ENCODE results near the gene TSLP.

TSLP gene

DNA sequence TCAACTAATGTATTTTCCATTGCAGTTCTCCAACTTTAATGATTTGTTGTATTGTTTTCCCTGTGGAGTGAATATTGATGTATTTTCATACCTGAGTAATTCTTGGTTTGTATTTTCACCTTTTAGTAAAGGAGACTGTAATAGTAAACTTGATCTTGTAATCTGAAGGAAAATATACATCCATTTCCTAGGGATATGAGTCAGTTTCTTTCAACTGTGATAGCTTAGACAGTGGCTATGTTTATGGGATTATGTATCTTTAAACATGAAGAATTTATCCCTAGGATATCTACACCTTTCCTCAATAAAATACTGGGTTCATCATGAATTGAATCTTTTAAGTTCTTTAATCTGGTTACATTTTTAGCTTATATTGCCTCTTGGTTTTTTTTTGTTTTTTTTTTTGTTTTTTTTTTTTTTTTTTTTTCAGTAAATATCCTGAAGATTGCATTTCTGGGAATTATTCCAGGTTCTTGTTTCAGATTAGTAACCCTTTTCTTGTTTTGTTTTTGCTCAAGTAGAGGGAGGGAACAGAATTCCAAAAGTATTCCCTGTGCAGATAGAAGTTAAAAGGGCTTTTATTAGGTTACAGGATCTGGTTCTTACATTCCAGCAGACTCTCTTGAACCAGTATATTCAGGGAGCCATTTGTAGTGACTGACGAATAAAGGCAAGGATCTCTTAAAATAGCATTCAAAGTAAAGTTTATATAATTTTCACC, 27.7 kb downstream of the TSLP start:
- no peak for DNase-seq

DNA sequence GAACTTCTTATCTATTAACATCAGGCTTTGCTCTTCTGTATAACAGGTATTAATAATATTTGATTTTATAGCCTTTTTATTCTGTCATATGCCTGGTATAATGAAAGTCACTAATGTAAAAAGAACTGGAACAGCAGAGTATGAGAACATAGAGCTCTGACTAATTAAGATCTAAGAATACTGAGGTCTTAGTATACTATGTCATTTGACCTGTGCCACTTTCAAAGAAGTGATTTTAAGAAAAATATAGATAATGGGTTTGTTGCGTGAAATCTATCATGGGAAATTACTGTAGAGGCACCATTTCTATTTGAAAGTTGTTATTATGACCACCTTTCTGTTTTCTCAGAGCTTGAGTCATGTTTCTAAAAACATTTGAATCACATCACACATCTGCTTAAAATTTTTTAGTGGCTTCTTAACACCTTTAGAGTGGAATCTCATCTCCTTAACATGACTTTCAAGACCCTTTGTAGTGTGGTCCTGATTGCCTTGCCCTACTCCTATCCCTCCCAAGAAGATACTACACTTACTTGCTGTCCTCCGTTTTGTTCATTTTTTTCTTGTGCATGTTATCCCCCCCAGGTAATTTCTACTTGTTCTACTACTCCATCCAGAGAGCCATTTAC, 34.9 kb downstream of the TSLP start:
- DNase-seq = no peak

DNA sequence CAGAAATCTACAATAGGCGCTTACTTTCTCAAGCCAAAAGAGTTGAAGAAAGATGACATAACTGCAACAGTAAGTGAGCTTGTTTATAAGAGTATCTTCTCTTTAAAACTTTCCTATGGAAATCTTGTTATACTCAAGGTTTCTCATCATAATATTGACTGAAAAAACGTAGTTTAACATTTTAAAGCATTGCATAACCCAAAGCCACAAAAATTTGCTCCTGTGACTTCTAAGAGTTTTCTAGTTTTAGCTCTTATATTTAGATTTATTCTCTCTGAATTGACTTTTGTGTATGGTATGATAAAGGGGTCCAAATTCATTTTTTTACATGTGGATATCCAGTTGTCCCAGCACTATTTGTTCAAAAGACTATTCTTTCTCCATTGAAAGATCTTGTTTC, 35.9 kb downstream of the TSLP start:
- no peak for DNase-seq

DNA sequence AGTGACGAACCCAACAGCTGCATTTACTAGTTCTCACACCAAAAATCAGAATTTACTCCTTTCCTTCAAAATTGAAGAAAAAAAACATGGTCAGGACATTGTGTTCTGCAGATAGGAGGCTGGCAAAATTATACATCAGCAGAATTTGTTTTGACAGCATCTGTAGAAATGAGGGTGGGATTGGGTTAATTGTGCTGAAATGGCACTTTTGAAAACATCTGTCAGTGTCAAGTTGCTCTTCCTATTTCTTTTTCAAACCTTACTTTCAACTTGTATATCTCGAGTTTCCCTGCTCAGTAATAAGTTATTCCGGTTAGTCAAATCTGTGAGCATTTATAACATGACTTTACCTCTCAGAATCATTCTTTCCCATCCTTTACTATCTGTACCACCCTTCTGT, 40.4 kb downstream of the TSLP start:
- DNase-seq = no peak

DNA sequence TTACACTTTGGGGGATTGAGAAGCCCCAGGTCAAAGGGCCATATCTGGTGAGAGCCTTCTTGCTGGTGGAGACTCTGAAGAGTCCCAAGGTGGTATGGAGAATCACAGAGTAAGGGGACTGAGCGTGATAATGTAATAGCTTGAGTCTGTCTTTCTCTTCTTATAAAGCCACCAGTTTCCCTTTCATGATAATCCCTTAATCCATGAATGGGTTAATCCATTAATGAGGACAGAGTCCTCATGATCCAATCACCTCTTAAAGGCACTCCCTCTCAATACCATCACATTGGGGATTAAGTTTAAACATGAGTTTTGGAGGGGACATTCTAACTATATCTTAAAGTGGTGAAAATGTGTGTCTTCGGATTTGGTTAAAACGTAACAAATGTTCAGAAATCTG, 42.2 kb downstream of the TSLP start:
- no peak for DNase-seq

DNA sequence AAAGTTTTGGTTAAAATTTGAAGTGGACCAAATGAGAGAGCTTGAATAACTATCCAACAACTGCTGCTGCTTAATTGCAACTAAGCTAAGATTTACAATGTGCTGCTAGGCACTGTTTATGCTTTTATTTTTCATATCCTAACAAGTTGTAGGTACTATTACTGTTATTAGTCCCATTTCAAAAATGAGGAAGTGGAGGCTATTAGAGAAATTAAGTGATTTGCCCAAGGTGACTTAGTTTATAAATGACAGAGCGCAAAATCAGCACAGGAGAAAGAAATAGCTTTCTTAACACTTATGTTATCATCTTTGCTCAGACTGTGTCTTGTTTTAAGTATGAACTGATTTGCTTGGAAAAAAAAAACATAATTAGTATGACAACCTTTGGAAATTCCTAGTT, 43.7 kb downstream of the TSLP start:
- no peak for DNase-seq

DNA sequence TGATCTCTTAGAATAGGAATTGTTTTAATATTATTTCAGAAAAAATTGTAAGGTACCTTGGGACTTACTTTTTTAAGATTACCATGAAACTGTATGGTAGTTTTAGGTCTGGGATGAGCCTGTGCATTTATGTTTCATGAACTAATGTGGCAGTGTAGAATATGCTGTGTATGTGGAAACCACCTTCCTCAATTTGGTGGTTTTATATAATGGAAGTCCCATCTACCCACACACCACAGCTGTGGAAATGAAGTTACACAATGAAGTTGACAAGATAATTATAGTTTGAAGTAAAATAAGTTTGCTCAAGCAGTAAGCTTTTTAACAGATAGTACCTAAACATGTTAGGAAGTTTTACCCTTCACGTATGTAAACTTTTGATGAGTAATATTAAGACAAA, 45.0 kb downstream of the TSLP start:
- DNase-seq = no peak

DNA sequence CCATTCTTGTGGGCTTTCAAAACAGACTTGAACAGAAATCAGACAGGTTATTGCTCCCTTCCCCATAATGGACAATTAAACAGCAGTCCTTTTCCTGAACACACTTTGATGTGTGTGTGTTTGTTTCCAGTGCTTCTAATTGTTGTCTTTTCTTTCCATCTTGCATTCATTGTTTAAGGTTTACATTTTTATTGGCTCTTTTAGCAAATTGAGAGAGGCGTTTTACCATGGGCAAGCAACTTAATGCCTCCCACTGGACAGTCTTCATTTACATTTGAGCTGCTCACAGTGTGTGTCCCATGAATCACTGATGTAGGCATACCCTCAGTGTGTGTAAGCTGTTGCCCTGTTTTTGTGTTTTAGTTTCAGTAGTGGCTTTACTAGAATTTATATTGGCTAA, 45.6 kb downstream of the TSLP start:
- no peak for DNase-seq

DNA sequence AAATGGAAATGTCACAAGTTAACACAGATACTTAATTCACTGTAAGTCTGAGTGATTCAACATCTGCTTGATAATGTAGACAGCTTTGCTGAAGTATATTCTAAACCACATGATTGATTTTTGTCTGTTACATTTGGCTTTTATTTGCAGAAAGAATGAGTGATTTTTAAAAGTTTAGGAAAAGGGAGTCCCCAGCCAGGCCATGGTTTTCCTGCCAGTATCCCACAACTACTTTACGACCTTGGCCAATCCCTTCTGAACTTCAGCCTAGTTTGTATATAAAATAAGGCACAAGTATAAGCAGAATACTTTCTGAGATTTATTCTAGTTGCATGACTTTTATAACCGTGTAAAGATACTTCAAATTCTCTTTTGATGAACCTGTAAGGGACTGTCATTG, 47.7 kb downstream of the TSLP start:
- DNase-seq = no peak

DNA sequence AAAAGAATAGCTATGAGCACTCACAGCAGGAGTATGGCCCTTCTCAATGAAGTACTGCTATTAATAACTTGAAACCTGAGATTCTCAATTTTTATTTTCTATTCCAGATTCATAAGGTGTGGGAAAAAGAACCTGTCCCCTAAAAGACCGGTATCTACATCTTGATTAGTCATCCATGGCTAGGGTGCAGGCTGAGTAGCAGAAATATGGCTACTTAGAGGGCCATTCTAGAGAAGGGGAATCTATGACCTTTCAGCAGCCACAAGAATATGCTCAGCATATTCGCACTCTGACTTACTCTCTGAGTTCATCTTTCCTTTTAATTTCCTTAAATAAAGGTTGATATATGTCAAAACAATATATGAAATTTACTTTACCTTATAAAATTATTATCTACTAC, 48.3 kb downstream of the TSLP start:
- no peak for DNase-seq

DNA sequence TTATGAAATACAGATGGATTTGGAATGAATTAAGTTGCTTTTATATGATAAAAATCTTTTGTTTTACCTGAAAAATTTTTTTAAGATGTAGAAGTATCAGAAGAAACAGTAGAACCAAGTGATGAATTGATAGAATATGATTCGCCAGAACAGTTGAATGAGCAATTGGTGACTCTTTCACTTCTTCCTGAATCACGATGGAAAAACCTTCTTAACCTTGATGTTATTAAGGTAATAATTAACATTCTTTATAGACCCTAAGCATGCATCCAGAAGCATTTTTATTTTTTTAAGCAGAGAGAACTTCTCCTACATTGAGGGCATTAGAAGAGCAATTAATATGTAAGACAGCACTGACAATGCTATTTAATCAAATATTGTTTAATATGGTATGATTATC, 49.4 kb downstream of the TSLP start:
- DNase-seq = no peak

DNA sequence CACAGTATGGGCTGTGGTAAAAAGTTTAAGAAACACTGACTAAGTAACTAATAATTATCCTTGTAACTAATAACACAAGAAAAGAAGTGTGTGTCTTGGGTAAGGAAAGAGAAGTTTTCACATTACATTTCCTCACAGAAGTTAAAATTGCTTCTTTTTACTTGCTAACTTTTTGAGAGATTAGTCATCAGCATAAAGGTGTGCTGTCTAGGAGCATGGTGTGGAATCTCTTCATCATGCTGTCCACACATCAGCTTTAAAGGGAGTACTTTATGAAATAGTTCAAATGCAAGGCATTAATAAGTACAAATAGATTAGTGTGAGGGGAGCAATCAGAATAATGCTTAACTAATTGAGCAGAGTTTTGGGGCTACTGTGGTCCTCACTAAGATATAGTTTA, 50.4 kb downstream of the TSLP start:
- no peak for DNase-seq

DNA sequence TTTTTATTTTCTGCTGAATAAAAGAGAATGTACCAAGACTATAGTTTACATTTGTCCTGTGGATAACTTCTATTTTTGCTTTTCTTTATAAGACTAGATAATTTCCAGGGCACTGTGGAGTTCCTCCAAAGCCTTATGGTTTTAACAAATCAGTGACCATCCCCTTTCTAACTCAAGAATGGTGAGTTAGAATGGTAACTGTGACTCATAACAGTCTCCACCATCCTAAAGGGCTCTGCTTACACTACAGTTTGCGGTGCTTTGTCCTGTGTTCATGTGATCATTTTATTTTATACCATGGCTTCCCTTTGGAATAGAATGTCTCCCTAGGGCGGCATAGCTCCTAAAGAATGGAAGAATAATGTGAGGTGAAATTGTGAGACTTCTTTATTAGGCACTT, 50.9 kb downstream of the TSLP start:
- DNase-seq = no peak

DNA sequence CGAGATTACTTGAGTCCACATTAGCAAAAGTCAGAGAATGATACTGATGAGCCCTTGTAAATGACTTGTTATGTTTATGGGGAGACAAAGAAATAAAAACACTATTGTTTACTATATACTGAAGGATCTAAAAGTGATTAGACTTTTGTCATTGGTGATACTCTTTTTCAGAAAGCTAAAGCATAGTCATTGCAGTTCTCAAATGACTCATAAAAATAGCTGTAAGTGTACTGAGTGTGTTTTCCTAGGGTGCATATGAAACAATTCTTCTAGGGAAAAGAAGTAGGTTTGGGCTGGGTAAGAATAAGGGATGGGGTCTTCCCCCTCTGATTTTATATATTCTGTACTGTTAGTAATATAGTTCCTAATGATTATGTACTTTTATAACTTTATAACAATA, 53.3 kb downstream of the TSLP start:
- no peak for DNase-seq

DNA sequence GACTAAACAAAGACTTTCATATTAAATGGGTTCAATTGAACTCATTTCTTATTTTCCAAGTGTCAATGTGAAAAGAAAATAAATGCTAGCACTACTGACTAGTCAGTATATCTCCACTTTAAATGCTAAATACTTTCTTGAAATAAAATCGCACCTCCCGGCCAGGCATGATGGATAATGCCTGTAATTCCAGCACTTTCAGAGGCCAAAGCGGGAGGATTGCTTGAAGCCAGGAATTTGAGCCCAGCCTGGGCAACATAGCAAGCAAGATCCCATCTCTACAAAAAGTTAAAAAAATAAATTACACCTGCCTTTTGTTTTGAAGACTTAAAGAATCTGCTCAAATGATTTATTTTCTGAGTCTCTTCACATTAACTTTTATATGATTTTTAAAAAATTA, 55.4 kb downstream of the TSLP start:
- DNase-seq = no peak
